NCI-H524 treated with DMSO at 0.1 percent for 48 hours (cell line): ENCODE results near the gene SLC25A47.
"Not testable (repeated sequence)": the region's sequence is repeated elsewhere in the genome, so short reads cannot be mapped to it uniquely, and the experiment has no call there.

Experiments
- DNase-seq: peaks from one replicate; lab custom pipeline; 2025; lab: John Stamatoyannopoulos, UW

Gene SLC25A47

GRCh38 chr14:100305324-100306100, 17.6 kb upstream of the SLC25A47 start:
- no peak for DNase-seq

DNA sequence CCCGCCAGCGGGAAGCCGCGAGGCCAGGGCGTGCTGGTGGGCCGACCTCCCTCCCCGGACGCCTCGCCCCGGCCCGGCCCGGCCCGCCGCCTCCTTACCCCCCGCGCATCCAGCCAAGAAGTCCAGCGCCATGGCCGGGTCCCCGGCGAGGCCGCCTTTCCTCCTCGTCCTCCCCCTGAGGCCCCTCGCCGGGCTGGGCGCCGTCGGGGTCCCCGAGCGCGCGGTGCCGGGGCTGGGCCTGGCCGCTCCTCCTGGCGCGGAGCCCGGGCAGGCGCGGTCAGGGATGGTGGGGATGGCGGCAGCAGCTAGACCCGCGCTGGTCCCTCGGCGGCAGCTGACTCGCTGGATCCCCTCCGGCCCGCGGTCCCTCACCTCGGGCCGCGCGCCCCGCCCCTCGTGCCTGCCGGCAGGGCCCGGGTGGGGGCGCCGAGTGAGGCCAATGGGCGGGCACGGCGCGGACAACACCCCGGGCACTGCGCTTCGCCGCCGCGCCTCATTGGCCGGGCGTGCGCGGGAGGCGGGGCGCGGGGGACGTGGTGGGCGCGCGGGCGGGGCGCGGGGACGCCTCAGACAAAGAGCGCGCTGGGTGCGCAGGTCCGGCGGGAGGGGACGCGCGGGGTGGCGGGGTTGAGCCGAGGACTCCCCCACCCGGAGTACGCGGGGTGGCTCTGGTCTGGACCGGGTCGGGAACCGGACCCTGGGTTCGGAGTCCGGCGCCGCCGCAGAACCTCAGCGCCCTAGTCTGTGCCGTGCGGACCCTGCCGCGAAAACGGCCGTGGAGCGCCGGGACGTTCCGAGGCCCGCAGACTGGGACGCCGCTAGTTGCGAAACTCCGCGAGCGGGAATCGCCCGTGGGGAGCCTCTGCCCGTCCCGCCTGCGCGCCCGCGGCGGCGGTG, 16.8 kb upstream of the SLC25A47 start, which contains the start of gene SLC25A29:
SLC25A29 (minus strand) TSS at position 344 of the 897 bp plus-strand sequence; CDS start at position 132, 212 bp downstream.
- DNase-seq, result peak; percentile 51

- DNase-seq, result no peak
Measured at GRCh38 chr14:100306998-100307765, 16.0 kb upstream of the SLC25A47 start.

DNA sequence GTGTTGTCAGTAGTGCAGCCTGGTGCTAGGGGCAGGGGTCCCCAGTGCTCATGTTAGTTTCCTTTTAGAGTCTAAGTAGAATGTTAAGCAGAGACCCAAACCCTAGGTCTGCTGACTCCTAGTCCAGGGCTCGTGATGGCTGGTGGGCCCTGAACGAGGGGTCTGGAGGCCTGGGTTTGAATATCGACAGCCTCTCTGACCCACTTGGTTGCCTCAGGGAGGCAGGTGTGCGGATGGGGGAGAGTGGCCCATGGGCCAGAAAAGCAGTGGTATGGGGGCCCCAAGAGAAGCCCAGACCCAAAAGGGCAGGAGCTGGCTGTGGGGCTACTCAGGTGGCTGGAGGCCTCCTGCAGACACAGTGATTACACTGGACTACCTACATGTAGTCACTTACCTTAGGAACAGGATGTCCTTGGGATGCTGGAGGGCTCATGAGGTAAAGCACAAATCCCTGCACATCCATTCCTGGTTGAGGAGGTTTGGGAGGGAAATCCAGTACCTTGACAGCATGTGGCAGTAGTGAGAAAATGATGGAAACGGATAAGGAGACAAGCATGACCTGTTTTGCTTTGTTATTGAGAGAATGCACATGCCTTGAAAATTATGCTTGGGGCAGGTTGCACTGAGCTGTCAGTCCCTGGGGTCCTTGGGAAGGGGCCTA, 15.2 kb upstream of the SLC25A47 start:
- no peak for DNase-seq

DNA sequence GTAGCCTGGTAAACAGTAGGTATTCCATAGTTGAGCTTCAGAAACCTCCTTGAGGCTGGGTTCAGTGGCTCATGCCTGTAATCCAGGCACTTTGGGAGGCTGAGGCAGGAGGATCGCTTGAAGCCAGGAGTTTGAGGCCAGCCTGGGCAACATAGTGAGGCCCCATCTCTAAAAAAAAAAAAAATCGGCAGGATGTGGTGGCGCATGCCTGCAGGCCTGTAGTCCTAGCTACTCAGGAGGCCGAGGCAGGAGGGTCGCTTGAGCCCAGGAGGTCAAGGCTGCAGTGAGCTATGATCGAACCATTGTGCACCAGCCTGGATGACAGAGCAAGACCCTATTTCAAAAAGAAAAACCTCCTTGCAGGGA, 14.7 kb upstream of the SLC25A47 start:
- DNase-seq, result not testable (repeated sequence)

- no peak for DNase-seq
Measured at GRCh38 chr14:100309028-100309737, 14.0 kb upstream of the SLC25A47 start.

- peak; percentile 67 for DNase-seq
Measured at GRCh38 chr14:100312110-100312876, 10.8 kb upstream of the SLC25A47 start.

- no peak for DNase-seq
Measured at GRCh38 chr14:100312877-100313400, 10.2 kb upstream of the SLC25A47 start.

DNA sequence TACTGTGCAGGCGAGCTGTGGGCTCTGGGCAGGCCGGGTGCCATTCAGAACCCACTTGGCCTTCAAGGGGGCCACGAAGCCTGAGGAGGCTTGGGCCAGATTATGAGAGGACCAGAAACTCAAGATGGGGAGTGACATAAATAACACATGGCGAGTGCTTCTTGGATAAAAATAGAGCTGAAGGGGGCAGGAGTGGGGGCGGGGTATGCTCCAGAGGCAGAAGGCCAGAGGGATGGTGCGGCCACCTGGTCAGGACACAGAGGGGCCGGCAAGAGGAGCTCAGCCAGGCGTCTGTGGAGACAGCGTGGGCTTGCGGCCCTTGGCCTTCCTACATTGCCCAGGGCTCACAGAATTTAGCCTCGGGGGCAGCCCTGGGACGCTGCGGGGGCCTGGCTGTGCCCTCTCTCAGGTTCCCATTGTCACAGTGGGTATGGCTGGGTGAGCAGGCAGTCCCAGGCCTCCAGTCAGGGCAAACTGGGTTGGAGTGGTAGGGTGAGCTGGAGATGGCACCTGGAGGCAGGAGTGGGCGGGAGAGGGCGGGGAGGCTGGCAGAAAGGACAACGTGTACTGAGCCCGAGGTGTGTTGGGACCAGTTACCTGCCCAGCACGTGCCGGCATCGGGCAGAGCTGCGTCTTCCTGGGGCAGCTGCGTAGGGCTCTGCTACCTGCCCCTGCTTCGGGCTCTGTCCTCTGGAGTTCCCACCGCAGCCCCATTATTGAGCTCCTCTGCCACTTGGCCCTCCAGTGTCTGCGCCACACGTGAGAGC, 9.5 kb upstream of the SLC25A47 start:
- no peak for DNase-seq

DNA sequence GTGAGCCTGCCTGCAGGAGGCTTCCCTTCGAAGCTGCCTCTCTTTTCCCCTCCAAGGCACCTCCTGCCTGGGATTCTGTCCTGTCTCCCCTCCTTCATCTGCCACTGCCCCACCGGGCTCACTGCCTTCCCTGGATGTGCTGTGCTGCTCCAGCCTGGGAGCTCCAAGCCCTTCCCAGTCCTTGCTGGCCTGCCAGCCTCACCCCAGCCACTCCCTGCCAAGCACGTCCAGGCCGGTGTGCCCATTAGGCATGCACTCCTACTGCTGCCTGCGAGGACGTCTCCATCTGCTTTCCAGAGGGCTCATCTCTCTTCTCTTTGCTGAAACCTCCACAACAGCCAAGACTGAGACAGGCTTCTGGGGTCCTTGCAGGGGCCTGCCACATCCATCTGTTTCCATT, 8.4 kb upstream of the SLC25A47 start:
- DNase-seq, result no peak

GRCh38 chr14:100317389-100317788, 5.8 kb upstream of the SLC25A47 start:
- DNase-seq, result no peak

- no peak for DNase-seq
Measured at GRCh38 chr14:100317912-100318808, 5.0 kb upstream of the SLC25A47 start.

DNA sequence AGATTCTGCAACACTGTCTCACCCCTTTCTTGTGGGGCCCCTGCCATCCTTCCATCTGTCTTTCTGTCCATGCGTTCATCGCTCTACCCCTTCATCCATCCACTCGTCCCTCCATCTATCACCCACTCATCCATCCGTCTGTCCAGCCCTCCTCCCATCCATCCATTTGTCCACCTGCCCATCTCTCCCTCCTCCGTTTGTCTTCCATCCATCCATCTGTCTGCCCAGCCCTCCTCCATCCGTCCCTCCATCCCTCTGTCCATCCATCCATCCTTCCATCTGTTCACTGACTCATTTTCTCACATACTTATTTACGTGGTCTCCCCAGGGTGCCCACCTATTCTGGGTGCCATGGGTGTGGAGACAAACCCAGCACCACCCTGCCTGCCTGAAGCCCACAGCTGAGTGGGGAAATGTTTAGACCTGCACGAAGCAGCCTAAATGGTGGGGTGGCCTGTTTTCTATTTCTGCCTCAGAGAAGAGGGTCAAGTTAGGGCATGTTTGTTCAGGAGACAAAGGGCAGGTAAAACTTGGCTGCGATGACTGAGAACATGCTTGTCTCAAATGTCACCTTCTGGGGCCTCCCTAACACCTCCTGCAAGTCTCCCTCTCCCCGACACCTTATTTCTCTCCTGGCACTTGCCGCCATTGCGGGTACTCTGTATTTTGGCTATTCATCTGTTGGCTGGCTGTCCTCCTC, 2.8 kb upstream of the SLC25A47 start:
- no peak for DNase-seq

GRCh38 chr14:100321473-100322137, 1.5 kb upstream of the SLC25A47 start:
- DNase-seq, result peak; percentile 73

GRCh38 chr14:100322138-100322957, 791 bp upstream of the SLC25A47 start:
- DNase-seq, result no peak

- DNase-seq, result no peak
Measured at GRCh38 chr14:100323942-100324307, 786 bp downstream of the SLC25A47 start.
